ENCODE results near the gene ADAMTSL1.

ADAMTSL1 gene

DNA sequence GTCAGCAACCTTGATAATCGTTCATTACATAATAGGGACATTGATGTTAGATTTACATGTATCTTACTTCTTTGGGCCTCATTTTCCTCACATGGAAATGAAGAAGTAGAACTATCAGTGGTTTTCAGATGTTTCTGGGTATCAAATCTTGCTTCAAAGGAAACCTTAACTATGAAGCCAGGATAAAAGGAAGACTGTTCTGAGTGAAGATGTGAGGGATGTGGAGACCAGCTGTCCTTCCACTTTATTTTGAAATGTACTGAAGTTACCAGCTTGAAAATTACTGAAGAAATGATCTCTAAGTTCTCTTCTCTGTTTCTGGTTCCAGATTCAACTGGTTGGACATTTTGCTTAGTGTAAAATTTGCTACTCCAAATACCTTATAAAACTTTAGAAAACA, 186.0 kb downstream of the ADAMTSL1 start:
- DNase-seq (ENCODE audit: low read depth in 2 of 2), result no peak

DNA sequence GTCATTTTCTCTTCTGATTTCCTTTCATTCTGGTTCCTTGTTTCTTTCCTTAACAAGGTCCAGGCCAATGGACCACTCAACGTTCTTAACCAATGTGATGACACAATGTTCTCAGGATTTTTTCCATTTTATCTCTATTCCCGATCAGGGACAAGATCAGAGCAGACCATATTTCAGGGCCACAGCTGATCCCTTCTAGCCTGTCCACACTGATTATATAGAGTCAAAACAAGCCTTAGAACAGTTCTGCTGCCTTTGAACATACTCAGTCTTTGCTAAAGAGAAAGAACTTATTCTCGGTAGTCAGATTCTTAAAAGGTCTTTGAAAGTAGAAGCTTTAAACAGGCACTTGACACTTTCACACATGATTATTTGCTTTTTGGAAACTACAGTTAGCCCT, 188.4 kb downstream of the ADAMTSL1 start:
- no peak for DNase-seq (ENCODE audit: low read depth in 2 of 2)

- no peak for DNase-seq (ENCODE audit: low read depth in 2 of 2)
Measured at GRCh38 chr9:18665947-18666346, 192.0 kb downstream of the ADAMTSL1 start.

DNA sequence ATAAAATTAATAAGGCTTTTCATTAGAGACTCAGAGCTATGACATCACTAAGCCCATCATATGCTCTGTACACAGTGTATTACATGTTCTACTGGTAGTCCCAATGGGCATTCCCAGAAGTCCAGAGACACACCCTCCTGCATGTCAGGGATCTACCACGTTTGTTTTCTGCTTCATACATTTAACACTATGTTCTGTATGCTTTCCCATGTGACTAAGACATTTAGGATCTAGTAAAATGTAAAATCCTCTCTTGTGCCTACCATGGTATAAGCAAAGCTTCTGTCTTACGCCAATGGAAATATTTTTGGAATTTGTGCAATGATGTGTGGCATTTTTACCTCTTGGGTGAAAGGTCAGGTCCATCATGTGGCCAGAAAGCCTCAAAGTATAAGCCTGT, 192.4 kb downstream of the ADAMTSL1 start:
- DNase-seq (ENCODE audit: low read depth in 2 of 2), result no peak

GRCh38 chr9:18666986-18667772, 193.2 kb downstream of the ADAMTSL1 start:
- DNase-seq (ENCODE audit: low read depth in 2 of 2), result no peak

GRCh38 chr9:18668944-18669343, 195.0 kb downstream of the ADAMTSL1 start:
- no peak for DNase-seq (ENCODE audit: low read depth in 2 of 2)

- DNase-seq (ENCODE audit: low read depth in 2 of 2), result no peak
Measured at GRCh38 chr9:18672706-18673105, 198.8 kb downstream of the ADAMTSL1 start.

- no peak for DNase-seq (ENCODE audit: low read depth in 2 of 2)
Measured at GRCh38 chr9:18673179-18673578, 199.2 kb downstream of the ADAMTSL1 start.

GRCh38 chr9:18675332-18675731, 201.4 kb downstream of the ADAMTSL1 start:
- DNase-seq (ENCODE audit: low read depth in 2 of 2), result no peak

DNA sequence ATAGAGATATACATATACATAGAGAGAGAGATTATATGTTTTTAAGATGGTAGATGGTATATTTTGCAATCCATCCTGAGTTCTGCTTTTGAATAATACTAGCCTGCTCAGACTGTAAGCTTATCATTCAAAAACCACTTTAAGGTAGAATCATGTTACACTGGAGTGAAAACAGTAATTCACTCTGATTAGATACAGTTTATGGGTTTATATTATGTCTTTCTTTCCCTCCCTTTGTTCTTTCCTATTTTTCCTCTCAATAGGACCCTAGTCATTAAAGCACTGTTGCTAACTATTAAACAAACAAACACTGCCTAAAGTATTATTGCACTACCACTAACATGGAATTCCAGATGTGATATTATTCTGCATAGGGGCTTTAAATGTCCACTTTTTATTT, 202.0 kb downstream of the ADAMTSL1 start:
- DNase-seq (ENCODE audit: low read depth in 2 of 2), result no peak

DNA sequence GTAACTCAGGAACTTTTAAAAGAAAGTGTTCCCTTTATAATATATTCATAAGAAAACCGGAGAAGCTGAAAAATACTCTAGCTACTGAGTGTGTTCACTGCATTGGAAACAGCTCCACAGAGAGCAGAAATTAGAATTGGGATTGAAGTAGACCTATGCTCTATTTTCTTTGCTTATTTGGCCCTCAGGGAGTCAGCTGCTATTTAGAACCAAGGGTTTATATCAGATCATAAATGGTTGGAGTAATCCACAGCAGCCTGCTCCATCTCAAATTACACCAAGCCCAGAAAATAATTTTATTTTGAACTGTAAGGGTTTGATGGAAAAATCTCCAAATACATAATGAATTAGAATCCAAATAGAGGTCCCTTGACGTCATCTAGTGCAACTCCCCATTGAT, 202.6 kb downstream of the ADAMTSL1 start:
- no peak for DNase-seq (ENCODE audit: low read depth in 2 of 2)

DNA sequence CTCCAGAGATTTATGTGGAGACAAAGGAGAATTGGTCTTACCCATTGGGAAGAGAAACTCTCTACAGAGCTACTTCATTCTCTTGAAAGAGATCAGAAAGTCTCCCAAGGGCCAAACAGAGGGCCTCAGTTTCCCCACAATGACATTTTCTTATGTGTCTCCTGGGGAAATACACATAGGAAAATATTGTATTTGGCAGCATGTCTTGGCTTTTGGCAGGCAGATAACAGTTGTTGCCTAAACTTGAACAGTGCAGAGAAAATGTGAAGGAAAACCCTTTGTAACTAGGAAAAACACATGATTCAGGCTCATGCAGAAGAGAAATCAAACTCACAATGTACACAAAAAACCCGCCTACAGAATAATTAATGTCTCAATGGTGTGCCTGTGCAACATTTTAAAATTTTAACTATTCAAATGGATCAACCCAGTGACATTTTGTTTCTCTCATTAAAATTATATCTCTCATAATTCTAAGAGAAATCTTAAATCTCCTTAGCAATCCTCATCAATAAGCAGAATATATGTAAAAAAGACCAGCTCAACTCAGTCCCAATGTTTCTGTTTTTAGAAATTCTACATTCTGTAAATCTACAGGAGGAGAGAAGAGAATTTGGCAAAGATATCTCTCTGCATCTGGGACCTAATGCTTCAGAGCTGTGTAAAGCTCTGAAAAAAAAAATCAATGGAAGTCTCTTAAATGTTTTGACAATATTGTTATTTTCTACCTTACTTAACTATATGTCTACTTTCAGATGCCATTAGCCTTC, 205.1 kb downstream of the ADAMTSL1 start:
- no peak for DNase-seq (ENCODE audit: low read depth in 2 of 2)

DNA sequence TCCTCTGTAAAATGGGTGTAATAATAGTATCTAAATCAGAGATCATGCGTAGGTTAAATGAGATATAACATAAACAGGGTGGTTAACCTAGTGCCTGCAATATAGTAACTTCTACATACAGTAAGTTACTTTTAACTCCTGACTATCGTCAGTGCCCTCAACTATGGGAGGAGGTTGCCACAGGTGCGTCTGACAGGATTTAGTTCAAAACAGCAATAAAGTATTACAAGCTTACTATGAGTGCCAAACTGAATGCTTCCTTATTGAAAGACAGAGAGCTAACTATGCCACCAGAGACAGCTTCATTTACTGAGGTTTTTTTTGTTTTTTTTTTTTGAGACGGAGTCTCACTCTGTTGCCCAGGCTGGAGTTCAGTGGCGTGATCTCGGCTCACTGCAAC, 209.0 kb downstream of the ADAMTSL1 start:
- no peak for DNase-seq (ENCODE audit: low read depth in 2 of 2)

- DNase-seq (ENCODE audit: low read depth in 2 of 2), result no peak
Measured at GRCh38 chr9:18683312-18683711, 209.4 kb downstream of the ADAMTSL1 start.

DNA sequence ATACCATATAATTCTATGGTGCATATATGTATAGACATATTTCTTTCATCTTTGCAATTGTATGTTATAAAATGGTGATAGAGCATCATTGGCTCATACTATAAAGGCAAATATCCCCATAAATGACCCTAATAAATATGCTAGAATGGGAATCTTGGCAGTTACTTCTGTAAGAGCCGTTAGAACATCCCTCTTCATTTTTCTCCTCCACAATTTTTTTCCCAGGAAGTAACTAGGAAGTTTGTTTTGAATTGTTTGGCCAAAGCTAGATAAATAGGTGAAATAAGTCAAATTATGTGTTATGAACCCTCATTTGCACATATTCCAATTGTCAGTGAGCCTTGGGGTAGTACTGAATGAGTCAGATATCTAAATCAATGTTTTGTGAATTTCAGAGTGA, 209.9 kb downstream of the ADAMTSL1 start:
- no peak for DNase-seq (ENCODE audit: low read depth in 2 of 2)

DNA sequence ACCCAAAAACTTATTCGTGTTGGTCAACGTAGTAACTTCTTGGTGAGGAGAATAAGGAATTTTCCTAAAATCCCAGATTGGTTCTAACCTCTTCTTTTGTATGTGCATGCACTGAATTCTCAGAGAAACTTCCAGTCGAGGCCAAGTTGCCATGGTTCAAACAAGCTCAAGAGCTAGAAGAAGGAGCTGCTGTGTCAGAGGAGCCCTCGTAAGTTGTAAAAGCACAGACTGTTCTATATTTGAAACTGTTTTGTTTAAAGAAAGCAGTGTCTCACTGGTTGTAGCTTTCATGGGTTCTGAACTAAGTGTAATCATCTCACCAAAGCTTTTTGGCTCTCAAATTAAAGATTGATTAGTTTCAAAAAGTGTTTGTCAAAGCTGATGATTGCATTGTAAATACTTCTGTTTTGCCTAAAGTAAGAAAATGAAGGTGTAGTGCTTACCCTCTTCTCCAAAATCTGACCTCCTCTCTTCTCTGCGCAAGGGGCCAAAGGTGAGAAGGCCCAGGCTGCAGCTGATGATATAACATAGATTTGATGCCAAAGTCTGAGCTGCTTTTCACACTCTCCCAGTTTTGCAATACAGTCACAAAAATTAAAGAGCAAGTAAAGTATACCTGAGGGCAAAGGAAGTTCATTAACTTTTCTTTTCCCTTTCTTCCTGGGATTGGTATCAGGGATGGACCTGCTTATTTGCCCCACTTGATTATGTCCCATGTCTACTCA, 210.8 kb downstream of the ADAMTSL1 start:
- DNase-seq (ENCODE audit: low read depth in 2 of 2), result no peak

GRCh38 chr9:18688581-18689565, 214.9 kb downstream of the ADAMTSL1 start:
- no peak for DNase-seq (ENCODE audit: low read depth in 2 of 2)

- DNase-seq (ENCODE audit: low read depth in 2 of 2), result no peak
Measured at GRCh38 chr9:18689921-18690320, 216.0 kb downstream of the ADAMTSL1 start.

- no peak for DNase-seq (ENCODE audit: low read depth in 2 of 2)
Measured at GRCh38 chr9:18692268-18692667, 218.3 kb downstream of the ADAMTSL1 start.

DNA sequence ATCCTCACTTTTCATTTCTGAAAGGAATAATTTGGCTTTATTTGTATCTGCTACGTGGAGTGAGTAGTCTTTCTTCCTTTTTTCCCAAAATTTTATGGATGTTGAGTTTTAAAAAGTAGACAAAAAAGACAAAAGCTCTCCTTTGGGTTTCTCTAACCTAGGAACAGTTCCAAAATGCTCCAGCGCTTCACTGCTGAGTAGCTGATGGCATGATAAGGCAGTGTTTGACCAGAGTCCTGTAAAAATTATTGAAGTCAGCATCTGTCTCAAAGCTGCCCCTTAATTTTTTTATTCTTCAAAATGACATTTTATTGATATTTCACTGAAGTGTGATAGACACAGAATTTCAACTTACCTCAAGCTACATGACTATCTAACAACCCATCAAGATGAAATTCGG, 219.0 kb downstream of the ADAMTSL1 start:
- no peak for DNase-seq (ENCODE audit: low read depth in 2 of 2)

DNA sequence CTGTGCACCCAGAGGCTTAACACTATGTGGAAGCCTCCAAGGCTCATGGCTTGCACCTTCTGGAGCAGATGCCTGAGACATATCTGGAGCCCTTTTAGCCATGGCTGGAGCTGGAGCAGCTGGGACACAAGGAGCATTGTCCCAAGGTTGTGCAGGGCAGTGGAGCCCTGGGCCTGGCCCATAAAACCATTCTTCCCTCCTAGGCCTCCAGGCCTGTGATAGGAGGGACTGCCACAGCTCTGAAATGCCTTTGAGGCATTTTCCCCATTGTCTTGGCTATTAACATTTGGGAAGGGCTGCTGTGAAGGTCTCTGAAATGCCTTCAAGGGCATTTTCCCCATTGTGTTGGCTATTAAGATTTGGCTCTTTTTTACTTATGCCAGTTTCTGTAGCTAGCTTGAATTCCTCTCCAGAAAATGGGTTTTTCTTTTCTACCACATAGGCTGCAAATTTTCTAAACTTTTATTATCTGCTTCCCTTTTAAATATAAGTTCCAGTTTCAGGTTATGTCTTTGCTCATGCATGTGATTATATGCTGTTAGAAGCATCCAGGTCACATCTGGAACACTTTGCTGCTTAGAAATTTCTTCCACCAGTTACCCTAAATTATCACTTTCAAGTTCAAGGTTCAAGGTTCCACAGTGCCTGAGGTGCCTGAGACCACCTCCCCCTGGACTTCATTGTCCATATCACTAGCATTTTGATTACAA, 221.2 kb downstream of the ADAMTSL1 start:
- DNase-seq (ENCODE audit: low read depth in 2 of 2), result no peak

Data from stimulated activated CD4-positive, alpha-beta T cell treated with anti-CD3 and anti-CD28 coated beads, Interleukin-15, amount 100 ng/mL, for 48 hours (primary cell).